Ectodermal cell (in vitro differentiated cells): Measurements from ENCODE around the gene FARP1.

Source experiments
- H3K27ac ChIP-seq: 2 replicates; pipeline ENCODE4 v1.7.0; 2013; ENCODE audit warnings: mild to moderate bottlenecking, low read depth, low read length; ENCODE audit not compliant: insufficient read depth, poor library complexity, severe bottlenecking
- H3K27me3 ChIP-seq: 2 replicates; pipeline ENCODE4 v1.7.0; 2013; ENCODE audit warnings: mild to moderate bottlenecking, low read length; ENCODE audit not compliant: insufficient read depth, control insufficient read depth, poor library complexity, severe bottlenecking
- H3K36me3 ChIP-seq: one replicate; pipeline ENCODE4 v1.7.0; 2013; ENCODE audit warnings: low read length; ENCODE audit not compliant: control insufficient read depth, insufficient read depth
- H3K4me1 ChIP-seq: one replicate; pipeline ENCODE4 v1.7.0; 2013; ENCODE audit warnings: low read length; ENCODE audit not compliant: control insufficient read depth, insufficient read depth
- H3K4me3 ChIP-seq: 2 replicates; pipeline ENCODE4 v1.7.0; 2013; ENCODE audit warnings: low read depth, low read length, control low read depth; ENCODE audit not compliant: insufficient read depth
- H3K9me3 ChIP-seq: 2 replicates; pipeline ENCODE4 v1.7.0; 2013; ENCODE audit warnings: mild to moderate bottlenecking, low read length, moderate library complexity; ENCODE audit not compliant: control insufficient read depth
- WGBS, 2 experiments: methylation state at CpG; one replicate each; pipeline ENCODE4 v1.1.7; 2013; ENCODE audit warnings: missing lambda C conversion rate in 2 of 2; 5-methylcytosine and 5-hydroxymethylcytosine counted together

Gene FARP1

DNA sequence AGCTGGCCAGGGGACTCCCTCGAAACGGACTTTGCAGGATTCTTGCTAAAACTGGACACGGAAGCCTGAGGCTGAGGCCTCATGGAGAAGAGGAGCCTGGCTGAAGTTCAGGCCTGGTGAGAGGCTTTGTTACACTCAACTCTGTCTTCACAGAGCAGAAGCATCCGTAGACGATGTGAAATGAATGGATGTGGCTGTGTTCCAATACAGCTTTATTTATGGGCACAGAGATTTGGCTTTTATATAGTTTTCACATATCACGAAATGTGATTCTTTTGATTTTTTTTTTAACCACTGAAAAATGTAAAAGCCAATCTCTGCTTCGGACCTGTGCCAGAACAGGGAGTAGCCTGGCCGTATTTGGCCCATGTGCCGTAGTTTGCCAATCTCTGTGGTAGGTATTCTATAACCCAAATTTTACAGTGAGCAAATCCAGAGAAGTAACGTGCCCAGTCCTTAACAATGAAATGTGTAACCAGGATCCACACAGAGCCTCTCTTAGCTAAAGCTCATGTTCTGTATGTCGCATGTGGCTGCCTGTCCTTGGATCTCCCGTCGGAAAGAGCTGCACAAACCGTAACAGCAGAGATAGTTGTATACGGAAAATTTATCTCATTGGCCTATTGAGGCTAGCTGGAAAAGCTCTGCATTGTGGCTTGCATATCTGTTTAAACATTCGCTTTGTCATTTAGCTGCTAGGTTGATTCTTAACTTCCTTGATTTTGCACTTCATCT lies 205.7 kb downstream of the FARP1 start:
- WGBS, 2 experiments = 95 to 98% methylated on average over 16 of the region's 16 CpGs
- H3K36me3 ChIP-seq = no peaks in the 10 kb centered on the region

DNA sequence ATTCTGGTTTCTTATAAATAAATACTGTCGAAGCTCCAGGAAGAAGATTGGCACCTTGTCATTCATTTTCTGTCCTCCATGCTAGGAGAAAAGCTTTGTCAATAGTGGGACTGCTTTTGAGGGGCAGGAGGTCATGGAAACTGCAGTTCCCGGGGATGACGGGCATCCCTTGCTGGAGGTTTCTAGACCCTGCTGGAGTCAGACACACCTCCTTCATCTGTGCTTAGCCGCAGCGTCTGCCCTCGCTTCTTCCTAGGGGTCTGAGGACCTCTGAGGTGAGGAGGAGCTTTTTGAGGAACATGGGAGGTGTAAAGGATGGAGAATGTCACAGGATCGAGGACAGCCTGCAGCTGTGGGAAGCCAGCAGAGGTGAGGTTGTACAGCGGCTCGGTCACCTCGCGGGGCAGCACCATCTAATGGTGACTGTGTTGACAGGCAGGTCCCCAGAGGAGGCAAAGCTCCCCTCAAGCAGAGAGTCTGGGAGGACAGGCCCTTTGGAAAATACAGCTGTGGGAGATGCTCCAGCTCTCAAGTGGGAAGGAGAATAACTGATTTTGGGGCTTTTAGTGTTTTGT lies 206.9 kb downstream of the FARP1 start:
- no peaks in the 10 kb centered on the region for H3K4me1 ChIP-seq
- no peak overlapping the region for H3K27ac ChIP-seq
- no peaks in the 10 kb centered on the region for H3K9me3 ChIP-seq
- WGBS, 2 experiments = 58 to 63% methylated on average over 11 of the region's 11 CpGs
- H3K4me3 ChIP-seq = no peak overlapping the region
- H3K27me3 ChIP-seq = no peaks in the 10 kb centered on the region
- H3K36me3 ChIP-seq = no peaks in the 10 kb centered on the region

More for the DNA sequence above, 205.7 kb downstream of the FARP1 start:
- no peaks in the 10 kb centered on the region for H3K27me3 ChIP-seq
- H3K27ac ChIP-seq = no peak overlapping the region
- H3K4me1 ChIP-seq = no peaks in the 10 kb centered on the region
- H3K4me3 ChIP-seq = no peak overlapping the region
- no peaks in the 10 kb centered on the region for H3K9me3 ChIP-seq

DNA sequence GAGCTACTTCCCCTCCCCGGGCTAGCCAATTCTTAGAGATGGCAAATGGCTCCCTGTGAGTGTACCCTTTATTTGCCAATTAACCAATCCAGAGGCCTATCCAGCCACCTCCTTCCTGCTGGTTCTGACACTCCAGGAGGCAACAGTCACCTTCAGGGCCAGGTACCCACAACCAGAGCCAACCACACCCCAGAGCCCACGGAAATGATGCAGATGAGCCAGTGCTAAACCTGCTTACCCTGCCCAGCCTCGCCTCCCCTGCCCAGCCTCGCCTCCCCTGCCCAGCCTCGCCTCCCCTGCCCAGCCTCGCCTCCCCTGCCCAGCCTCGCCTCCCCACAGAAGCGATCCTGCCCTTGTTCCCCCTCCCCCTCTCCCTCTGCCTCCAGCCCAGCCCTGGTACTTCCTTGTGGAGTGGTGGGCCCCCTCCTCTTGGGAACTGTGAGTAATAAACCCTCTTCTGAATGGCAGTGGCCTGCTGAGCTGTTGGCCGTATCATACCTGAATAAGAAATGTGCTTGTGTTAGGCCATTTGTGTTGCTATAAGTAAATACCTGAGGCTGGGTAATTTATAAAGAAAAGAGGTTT lies 207.9 kb downstream of the FARP1 start:
- Histone ChIP-seq H3K27me3 (no peaks in the 10 kb centered on the region), H3K9me3 (no peaks in the 10 kb centered on the region), H3K36me3 (no peaks in the 10 kb centered on the region), H3K4me1 (no peaks in the 10 kb centered on the region), H3K4me3 (no peak overlapping the region), H3K27ac (no peak overlapping the region)
- 91 to 93% methylated on average over 9 of the region's 9 CpGs for WGBS, 2 experiments

DNA sequence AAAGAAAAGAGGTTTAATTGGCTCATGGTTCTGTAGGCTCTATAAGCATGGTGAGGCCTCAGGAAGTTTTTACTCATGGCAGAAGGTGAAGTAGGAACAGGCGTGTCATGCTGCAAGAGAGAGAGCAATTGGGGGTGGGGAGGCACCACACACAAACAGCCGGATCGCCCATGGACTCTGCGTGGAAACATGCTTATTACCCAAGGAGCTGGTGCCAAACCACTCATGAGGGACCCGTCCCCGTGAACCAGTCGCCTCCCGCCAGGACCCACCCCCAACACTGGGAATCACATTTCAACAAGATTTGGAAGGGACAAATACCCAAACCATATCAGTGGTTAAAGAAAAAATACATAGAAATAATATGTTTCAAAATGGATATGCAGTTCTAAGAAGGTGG lies 208.7 kb downstream of the FARP1 start:
- Histone ChIP-seq H3K9me3 (no peaks in the 10 kb centered on the region), H3K27me3 (no peaks in the 10 kb centered on the region), H3K27ac (no peak overlapping the region), H3K4me1 (no peaks in the 10 kb centered on the region), H3K36me3 (no peaks in the 10 kb centered on the region), H3K4me3 (no peak overlapping the region)
- 94 to 95% methylated on average over 6 to 8 of the region's 8 CpGs for WGBS, 2 experiments

DNA sequence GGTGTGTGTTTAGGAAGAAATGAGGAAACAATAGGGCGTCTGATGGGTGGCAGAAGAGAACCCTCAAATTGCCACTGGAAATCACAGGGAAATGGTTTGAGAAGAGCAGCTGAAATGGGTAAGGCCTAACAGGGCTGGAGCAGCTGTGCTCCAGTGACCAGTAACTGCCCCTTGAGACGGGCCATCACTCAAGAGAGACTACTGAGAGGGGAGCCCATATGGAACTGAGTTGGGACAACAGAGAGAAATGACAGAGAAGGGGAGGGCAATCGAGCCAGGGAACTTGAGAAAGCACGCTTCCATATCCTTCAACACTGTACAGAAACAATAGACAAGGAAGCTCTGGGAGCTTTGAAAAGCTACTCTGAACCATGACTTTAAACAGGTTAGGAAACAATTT lies 209.3 kb downstream of the FARP1 start:
- H3K4me1 ChIP-seq = no peaks in the 10 kb centered on the region
- H3K9me3 ChIP-seq = no peaks in the 10 kb centered on the region
- H3K27me3 ChIP-seq = no peaks in the 10 kb centered on the region
- no peak overlapping the region for H3K4me3 ChIP-seq
- H3K27ac ChIP-seq = no peak overlapping the region
- H3K36me3 ChIP-seq = no peaks in the 10 kb centered on the region
- whole genome bisulfite sequencing, 2 experiments = 91 to 95% methylated on average over 4 of the region's 4 CpGs

DNA sequence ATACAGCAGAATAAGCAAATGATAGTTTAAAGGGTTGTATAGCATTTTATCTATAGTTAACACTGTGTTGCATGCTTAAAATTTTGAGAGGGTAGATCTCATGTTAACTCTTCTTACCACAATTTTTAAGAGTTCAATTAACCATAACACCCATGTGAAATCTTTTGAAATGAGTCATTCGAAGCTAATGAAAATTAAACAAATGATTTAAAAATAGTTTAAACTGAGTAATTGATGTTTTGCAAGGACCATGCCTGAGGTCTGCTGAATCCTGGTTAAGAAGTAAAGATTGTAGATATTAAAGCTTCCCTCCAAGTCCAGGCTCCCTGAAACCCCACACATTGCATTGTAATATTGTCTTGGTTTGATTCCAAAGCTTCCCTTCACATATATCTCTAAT lies 210.9 kb downstream of the FARP1 start:
- Histone ChIP-seq H3K4me1 (no peaks in the 10 kb centered on the region), H3K4me3 (no peak overlapping the region), H3K27me3 (no peaks in the 10 kb centered on the region), H3K27ac (no peak overlapping the region), H3K36me3 (no peaks in the 10 kb centered on the region), H3K9me3 (no peaks in the 10 kb centered on the region)
- WGBS, 2 experiments = 83 to 92% methylated on average over 1 of the region's 1 CpG

DNA sequence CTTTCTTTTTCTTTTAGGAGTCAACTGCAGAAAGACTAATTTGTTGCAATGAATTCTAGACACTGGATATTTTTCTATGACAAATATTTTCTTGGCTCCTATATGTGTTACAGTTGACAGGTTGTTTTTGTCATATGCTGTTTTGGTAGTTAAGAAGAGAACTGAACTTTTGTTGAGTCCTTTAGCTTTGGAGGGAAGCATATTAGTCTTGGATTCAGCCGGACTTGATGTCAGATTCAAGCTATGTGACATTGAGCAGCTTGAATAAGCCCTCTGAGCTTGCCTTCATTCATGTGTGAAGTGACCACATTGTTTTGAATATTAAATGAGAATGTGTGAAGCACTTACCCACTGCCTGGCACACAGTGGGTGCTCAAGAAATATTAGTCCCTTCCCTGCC lies 216.0 kb downstream of the FARP1 start:
- Histone ChIP-seq H3K27ac (no peak overlapping the region), H3K36me3 (no peaks in the 10 kb centered on the region), H3K4me3 (no peak overlapping the region), H3K9me3 (no peaks in the 10 kb centered on the region), H3K4me1 (no peaks in the 10 kb centered on the region), H3K27me3 (no peaks in the 10 kb centered on the region)
- 97 to 100% methylated on average over 1 of the region's 1 CpG for WGBS, 2 experiments

DNA sequence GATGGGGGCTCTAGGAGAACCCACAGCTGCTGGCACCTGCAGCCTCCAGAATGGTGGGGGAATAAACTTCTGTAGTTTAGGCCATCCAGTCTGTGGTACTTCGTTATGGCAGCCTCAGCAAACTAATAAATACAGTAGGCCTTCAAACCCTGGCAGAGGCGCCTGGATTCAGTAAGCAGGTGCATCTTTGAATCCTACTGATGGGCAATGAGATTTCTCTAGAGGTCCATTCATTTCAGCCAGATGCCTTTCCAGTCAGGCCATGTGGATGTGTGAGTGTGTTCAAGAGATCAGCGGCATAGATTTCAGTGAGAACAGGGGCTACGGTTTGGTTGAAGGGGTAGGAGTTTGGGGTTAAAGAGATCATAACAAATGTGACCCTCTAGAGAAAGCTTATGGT lies 217.7 kb downstream of the FARP1 start:
- no peak overlapping the region for H3K4me3 ChIP-seq
- WGBS, 2 experiments = 97 to 99% methylated on average over 4 of the region's 4 CpGs
- H3K4me1 ChIP-seq = peaks cover 2% of the 10 kb centered on the region
- no peaks in the 10 kb centered on the region for H3K36me3 ChIP-seq
- H3K27me3 ChIP-seq = no peaks in the 10 kb centered on the region
- no peak overlapping the region for H3K27ac ChIP-seq
- no peaks in the 10 kb centered on the region for H3K9me3 ChIP-seq

DNA sequence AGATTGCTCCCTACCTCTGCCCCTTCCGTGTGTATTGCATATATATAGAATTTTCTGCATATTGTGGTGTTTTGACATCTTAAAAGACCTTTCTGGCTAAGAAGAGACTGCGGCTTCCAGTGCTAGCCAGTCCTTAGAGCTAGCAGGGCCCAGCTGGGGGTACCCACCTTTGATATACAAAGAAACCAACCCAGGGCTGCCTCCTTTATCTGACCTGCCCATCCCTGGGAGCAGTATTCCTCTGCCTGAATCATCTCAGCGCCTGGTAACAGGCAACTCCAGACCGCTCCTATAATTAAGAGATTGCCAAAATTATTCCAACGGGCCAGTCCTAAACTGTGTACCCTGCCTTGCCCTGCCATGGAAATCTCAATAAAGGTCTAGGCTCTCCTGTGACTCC lies 220.4 kb downstream of the FARP1 start:
- WGBS, 2 experiments = 85 to 89% methylated on average over 4 to 5 of the region's 5 CpGs
- Histone ChIP-seq H3K27me3 (no peaks in the 10 kb centered on the region), H3K4me3 (no peak overlapping the region), H3K36me3 (no peaks in the 10 kb centered on the region), H3K4me1 (peaks cover 6% of the 10 kb centered on the region), H3K9me3 (no peaks in the 10 kb centered on the region), H3K27ac (no peak overlapping the region)

DNA sequence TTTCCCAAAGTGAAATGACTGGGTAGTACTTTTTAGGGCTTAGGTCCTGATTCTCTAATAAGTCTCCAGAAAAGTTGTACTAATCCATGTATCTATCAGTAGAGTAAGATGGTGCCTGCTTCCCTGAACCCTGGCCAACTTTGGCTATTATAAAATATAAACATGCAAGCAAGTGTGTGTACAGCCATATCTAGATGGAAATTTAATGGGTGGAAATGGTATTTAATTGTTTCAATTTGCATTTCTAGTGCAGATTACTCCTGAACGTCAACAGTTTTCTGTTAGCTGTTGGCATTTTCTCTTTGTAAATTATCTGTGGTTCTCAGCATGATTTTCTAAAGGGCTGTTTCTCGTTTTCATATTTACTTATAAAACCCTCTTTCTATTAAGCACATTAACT lies 221.3 kb downstream of the FARP1 start:
- H3K4me1 ChIP-seq = peaks cover 6% of the 10 kb centered on the region
- WGBS, 2 experiments = 96 to 100% methylated on average over 1 of the region's 2 CpGs

More for the DNA sequence above, 221.3 kb downstream of the FARP1 start:
- Histone ChIP-seq H3K4me3 (no peak overlapping the region), H3K36me3 (no peaks in the 10 kb centered on the region), H3K27me3 (no peaks in the 10 kb centered on the region), H3K9me3 (no peaks in the 10 kb centered on the region), H3K27ac (no peak overlapping the region)
